HepG2 (cell line): Measurements from ENCODE around the gene COG1. TPM values are rescaled to one million over a fixed set of nuclear protein-coding genes. Genes with fewer than 3 reads are reported as not detected.

Source experiments
- GZF1 ChIP-seq: sonication (generic); formaldehyde crosslinking; IDR thresholded peaks from 2 replicates; pipeline ENCODE4 v1.5.1; 2020; ENCODE audit warnings: mild to moderate bottlenecking, missing genetic modification reagents
- HNRNPLL ChIP-seq: fragments of 200-400 bp; formaldehyde crosslinking; IDR thresholded peaks from 2 replicates; pipeline ENCODE4 v1.6.1; 2017; ENCODE audit warnings: mild to moderate bottlenecking, low read depth, low read length; ENCODE audit not compliant: poor library complexity, severe bottlenecking
- KLF11 ChIP-seq: IDR thresholded peaks from 2 replicates; pipeline ENCODE4 v1.6.1; 2016; ENCODE audit warnings: missing compliant biosample characterization
- MBNL3 ChIP-seq: fragments of 250-450 bp; sonication (Bioruptor Pico); conservative IDR thresholded peaks from 2 replicates; pipeline ENCODE4 v1.8.0; 2022; ENCODE audit warnings: mild to moderate bottlenecking, inconsistent platforms
- MEF2D ChIP-seq: sonication (generic); formaldehyde crosslinking; IDR thresholded peaks from 2 replicates; pipeline ENCODE4 v1.5.1; 2020; ENCODE audit warnings: mild to moderate bottlenecking, missing genetic modification reagents
- NR1H2 ChIP-seq: sonication (generic); formaldehyde crosslinking; IDR thresholded peaks from 2 replicates; pipeline ENCODE4 v1.8.1; 2022; ENCODE audit warnings: low read depth, missing genetic modification reagents, borderline replicate concordance
- ONECUT2 ChIP-seq: sonication (generic); formaldehyde crosslinking; IDR thresholded peaks from 2 replicates; pipeline ENCODE4 v1.4.0; 2020; ENCODE audit warnings: missing genetic modification reagents
- XRCC5 ChIP-seq: fragments of 200-400 bp; formaldehyde crosslinking; optimal IDR thresholded peaks from 2 replicates; pipeline ENCODE3; 2017; ENCODE audit warnings: mild to moderate bottlenecking, low read length
- ZNF256 ChIP-seq: sonication (generic); formaldehyde crosslinking; conservative IDR thresholded peaks from 2 replicates; pipeline ENCODE4 v1.4.0; 2020; ENCODE audit warnings: missing genetic modification reagents
- ZNF547 ChIP-seq: sonication (generic); formaldehyde crosslinking; IDR thresholded peaks from 2 replicates; pipeline ENCODE4 v1.5.1; 2020; ENCODE audit warnings: mild to moderate bottlenecking, missing genetic modification reagents
- ZNF556 ChIP-seq: sonication (generic); formaldehyde crosslinking; IDR thresholded peaks from 2 replicates; pipeline ENCODE4 v1.4.0; 2020; ENCODE audit warnings: mild to moderate bottlenecking, missing genetic modification reagents, borderline replicate concordance
- ZNF569 ChIP-seq: sonication (generic); formaldehyde crosslinking; IDR thresholded peaks from 2 replicates; pipeline ENCODE4 v1.5.0; 2020; ENCODE audit warnings: mild to moderate bottlenecking, missing genetic modification reagents, moderate library complexity, borderline replicate concordance
- ZNF781 ChIP-seq: sonication (generic); formaldehyde crosslinking; IDR thresholded peaks from 2 replicates; pipeline ENCODE4 v1.5.1; 2020; ENCODE audit warnings: borderline replicate concordance, mild to moderate bottlenecking, missing genetic modification reagents; ENCODE audit errors: not compliant biosample characterization
- ZSCAN22 ChIP-seq: sonication (generic); formaldehyde crosslinking; IDR thresholded peaks from 2 replicates; pipeline ENCODE4 v1.4.0; 2020; ENCODE audit warnings: mild to moderate bottlenecking, missing genetic modification reagents
- polyA plus RNA-seq, 8 experiments: library from polyadenylated mRNA; depleted of rRNA in 3 of 8; stranded (reverse) in 7 of 8; unstranded in 1 of 8; fragments of >200 nt; fragmentation: Illumina TruSeq in 4 of 8; extraction: Trizol in 4 of 8; gene quantifications; 2 replicates each; pipeline versions ENCODE4 v1.2.1 to v1.2.3, GENCODE V29; 2011 to 2016; ENCODE audit warnings: low read depth in 4 of 8, missing spikeins in 1 of 8, mixed read lengths in 1 of 8; ENCODE audit not compliant: insufficient read depth in 1 of 8
- total RNA-seq, 5 experiments: library from RNA; depleted of rRNA; stranded (reverse); fragments of >200 nt; fragmentation: Illumina TruSeq; extraction: Trizol; gene quantifications; 2 replicates each; pipeline ENCODE4 v1.2.3, GENCODE V29; 2016; ENCODE audit warnings: low read depth in 1 of 5
- TF ChIP-seq, protein P1 (sequence below): sonication (generic); formaldehyde crosslinking; conservative IDR thresholded peaks from 2 replicates; pipeline ENCODE4 v1.8.0; 2022; ENCODE audit warnings: low read depth, missing genetic modification reagents
- TF ChIP-seq, protein P2 (sequence below): IDR thresholded peaks from 2 replicates; pipeline ENCODE4 v1.6.1; 2016; ENCODE audit warnings: missing biosample characterization, missing genetic modification reagents, low read depth
- TF ChIP-seq, protein P3 (sequence below): sonication (generic); formaldehyde crosslinking; IDR thresholded peaks from 2 replicates; pipeline ENCODE4 v1.9.0; 2022; ENCODE audit warnings: missing genetic modification reagents, mild to moderate bottlenecking, borderline replicate concordance
- TF ChIP-seq, protein P4 (sequence below): sonication (generic); formaldehyde crosslinking; IDR thresholded peaks from 2 replicates; pipeline ENCODE4 v1.5.0; 2020; ENCODE audit warnings: mild to moderate bottlenecking, missing genetic modification reagents, borderline replicate concordance
- TF ChIP-seq, protein P5 (sequence below): sonication (generic); formaldehyde crosslinking; IDR thresholded peaks from 2 replicates; pipeline ENCODE4 v1.4.0; 2020; ENCODE audit warnings: missing genetic modification reagents

Gene COG1
- total and polyA plus RNA-seq, 2 of the 13 experiments (the other 11 are each of a cell fraction or from before 2014, with no cell fraction given), result 36.6 to 39.7 TPM

DNA sequence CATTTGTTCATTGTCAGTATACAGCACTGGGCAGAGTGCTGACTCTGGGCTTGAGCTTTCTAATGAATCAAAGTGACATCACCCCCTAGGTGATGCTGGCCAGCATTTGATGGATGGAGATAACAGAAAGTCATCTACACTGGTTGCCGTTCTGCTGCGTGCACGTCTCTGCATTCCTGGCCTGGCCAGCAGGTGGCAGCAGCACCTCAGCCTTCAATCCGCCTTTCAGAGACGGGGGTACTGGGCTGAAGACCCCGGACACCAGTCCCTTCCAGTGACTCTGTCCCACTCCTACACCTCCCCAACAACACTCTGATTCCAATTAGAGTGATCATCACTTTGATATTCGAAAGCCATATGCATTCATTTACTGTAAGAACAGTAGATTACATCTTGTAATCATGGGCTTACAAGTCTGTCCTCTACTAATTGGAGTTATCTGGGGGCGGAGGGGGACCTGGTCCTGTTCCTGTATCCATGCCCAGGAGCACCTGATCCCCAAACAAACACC is 62.9 kb downstream of the COG1 start (continued):
- TF ChIP-seq, protein P1, sequence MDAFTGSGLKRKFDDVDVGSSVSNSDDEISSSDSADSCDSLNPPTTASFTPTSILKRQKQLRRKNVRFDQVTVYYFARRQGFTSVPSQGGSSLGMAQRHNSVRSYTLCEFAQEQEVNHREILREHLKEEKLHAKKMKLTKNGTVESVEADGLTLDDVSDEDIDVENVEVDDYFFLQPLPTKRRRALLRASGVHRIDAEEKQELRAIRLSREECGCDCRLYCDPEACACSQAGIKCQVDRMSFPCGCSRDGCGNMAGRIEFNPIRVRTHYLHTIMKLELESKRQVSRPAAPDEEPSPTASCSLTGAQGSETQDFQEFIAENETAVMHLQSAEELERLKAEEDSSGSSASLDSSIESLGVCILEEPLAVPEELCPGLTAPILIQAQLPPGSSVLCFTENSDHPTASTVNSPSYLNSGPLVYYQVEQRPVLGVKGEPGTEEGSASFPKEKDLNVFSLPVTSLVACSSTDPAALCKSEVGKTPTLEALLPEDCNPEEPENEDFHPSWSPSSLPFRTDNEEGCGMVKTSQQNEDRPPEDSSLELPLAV (CRISPR knock-in tag), result no peak
- TF ChIP-seq MBNL3 (CRISPR knock-in tag), result no peak
- TF ChIP-seq, protein P2, sequence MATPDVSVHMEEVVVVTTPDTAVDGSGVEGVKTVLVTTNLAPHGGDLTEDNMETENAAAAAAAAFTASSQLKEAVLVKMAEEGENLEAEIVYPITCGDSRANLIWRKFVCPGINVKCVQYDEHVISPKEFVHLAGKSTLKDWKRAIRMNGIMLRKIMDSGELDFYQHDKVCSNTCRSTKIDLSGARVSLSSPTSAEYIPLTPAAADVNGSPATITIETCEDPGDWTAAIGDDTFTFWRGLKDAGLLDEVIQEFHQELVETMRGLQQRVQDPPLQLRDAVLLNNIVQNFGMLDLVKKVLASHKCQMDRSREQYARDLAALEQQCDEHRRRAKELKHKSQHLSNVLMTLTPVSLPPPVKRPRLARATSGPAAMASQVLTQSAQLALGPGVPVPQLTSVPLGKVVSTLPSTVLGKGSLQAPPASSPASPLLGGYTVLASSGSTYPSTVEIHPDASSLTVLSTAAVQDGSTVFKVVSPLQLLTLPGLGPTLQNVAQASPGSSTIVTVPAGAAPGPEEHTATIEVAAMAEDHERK (CRISPR knock-in tag), result no peak
- TF ChIP-seq ZNF569 (CRISPR knock-in tag), result no peak
- TF ChIP-seq, protein P3, sequence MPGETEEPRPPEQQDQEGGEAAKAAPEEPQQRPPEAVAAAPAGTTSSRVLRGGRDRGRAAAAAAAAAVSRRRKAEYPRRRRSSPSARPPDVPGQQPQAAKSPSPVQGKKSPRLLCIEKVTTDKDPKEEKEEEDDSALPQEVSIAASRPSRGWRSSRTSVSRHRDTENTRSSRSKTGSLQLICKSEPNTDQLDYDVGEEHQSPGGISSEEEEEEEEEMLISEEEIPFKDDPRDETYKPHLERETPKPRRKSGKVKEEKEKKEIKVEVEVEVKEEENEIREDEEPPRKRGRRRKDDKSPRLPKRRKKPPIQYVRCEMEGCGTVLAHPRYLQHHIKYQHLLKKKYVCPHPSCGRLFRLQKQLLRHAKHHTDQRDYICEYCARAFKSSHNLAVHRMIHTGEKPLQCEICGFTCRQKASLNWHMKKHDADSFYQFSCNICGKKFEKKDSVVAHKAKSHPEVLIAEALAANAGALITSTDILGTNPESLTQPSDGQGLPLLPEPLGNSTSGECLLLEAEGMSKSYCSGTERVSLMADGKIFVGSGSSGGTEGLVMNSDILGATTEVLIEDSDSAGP (CRISPR knock-in tag), result peak; percentile 65
- TF ChIP-seq KLF11 (CRISPR knock-in tag), result no peak
- no peak for TF ChIP-seq ZSCAN22 (CRISPR knock-in tag)
- peak; percentile 46; the same call in 1 of the 2 replicates for TF ChIP-seq MEF2D (CRISPR knock-in tag)
- TF ChIP-seq GZF1 (CRISPR knock-in tag), result no peak
- TF ChIP-seq ZNF256, result no peak
- TF ChIP-seq XRCC5, result peak; percentile 74
- TF ChIP-seq, protein P4, sequence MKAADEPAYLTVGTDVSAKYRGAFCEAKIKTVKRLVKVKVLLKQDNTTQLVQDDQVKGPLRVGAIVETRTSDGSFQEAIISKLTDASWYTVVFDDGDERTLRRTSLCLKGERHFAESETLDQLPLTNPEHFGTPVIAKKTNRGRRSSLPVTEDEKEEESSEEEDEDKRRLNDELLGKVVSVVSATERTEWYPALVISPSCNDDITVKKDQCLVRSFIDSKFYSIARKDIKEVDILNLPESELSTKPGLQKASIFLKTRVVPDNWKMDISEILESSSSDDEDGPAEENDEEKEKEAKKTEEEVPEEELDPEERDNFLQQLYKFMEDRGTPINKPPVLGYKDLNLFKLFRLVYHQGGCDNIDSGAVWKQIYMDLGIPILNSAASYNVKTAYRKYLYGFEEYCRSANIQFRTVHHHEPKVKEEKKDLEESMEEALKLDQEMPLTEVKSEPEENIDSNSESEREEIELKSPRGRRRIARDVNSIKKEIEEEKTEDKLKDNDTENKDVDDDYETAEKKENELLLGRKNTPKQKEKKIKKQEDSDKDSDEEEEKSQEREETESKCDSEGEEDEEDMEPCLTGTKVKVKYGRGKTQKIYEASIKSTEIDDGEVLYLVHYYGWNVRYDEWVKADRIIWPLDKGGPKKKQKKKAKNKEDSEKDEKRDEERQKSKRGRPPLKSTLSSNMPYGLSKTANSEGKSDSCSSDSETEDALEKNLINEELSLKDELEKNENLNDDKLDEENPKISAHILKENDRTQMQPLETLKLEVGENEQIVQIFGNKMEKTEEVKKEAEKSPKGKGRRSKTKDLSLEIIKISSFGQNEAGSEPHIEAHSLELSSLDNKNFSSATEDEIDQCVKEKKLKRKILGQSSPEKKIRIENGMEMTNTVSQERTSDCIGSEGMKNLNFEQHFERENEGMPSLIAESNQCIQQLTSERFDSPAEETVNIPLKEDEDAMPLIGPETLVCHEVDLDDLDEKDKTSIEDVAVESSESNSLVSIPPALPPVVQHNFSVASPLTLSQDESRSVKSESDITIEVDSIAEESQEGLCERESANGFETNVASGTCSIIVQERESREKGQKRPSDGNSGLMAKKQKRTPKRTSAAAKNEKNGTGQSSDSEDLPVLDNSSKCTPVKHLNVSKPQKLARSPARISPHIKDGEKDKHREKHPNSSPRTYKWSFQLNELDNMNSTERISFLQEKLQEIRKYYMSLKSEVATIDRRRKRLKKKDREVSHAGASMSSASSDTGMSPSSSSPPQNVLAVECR (CRISPR knock-in tag), result peak; percentile 35; the same call in 1 of the 2 replicates
- TF ChIP-seq, protein P5, sequence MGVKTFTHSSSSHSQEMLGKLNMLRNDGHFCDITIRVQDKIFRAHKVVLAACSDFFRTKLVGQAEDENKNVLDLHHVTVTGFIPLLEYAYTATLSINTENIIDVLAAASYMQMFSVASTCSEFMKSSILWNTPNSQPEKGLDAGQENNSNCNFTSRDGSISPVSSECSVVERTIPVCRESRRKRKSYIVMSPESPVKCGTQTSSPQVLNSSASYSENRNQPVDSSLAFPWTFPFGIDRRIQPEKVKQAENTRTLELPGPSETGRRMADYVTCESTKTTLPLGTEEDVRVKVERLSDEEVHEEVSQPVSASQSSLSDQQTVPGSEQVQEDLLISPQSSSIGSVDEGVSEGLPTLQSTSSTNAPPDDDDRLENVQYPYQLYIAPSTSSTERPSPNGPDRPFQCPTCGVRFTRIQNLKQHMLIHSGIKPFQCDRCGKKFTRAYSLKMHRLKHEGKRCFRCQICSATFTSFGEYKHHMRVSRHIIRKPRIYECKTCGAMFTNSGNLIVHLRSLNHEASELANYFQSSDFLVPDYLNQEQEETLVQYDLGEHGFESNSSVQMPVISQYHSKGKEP, result 0 out of 2 replicates have a peak, but pooled peaks have one; percentile 48
- TF ChIP-seq NR1H2, result no peak
- peak; percentile 40; the same call in 1 of the 2 replicates for TF ChIP-seq ZNF556 (CRISPR knock-in tag)
- no peak for TF ChIP-seq ONECUT2 (CRISPR knock-in tag)
- no peak for TF ChIP-seq HNRNPLL
- TF ChIP-seq ZNF547 (CRISPR knock-in tag), result peak; percentile 41; the same call in 1 of the 2 replicates
- TF ChIP-seq ZNF781, result no peak
